MCF 10A (cell line): ENCODE results near the gene ZNF362. TPM values are rescaled to one million over a fixed set of nuclear protein-coding genes. Genes with fewer than 3 reads are reported as not detected.

Source experiments
- BruUV-seq: library from RNA; stranded (reverse); fragments of 400-500 nt; replicated peaks from 2 replicates; lab custom pipeline; 2021; lab: Mats Ljungman, UMichigan
- CTCF ChIA-PET: fragments of 300-600 bp; sonication (Branson Sonifier 250); formaldehyde crosslinking; extraction: SDS; loops from one replicate; lab custom pipeline; 2021; ENCODE audit warnings: antibody characterized with exemption, inconsistent platforms; lab: Yijun Ruan, JAX
- POLR2A ChIA-PET: fragments of 300-600, 350-650 bp; sonication (Branson Sonifier 250); formaldehyde crosslinking; extraction: SDS; loops from one replicate; lab custom pipeline; 2020; ENCODE audit warnings: antibody characterized with exemption, inconsistent platforms; lab: Yijun Ruan, JAX
- DNase-seq: peaks from one replicate; pipeline ENCODE4 v3.0.0-alpha.2; 2018; ENCODE audit not compliant: unreplicated experiment
- H3K27ac Mint-ChIP-seq: one replicate; pipeline ENCODE4 v1.8.0; 2022; ENCODE audit warnings: mild to moderate bottlenecking, low read depth, mixed read lengths; ENCODE audit not compliant: unreplicated experiment
- H3K27me3 Mint-ChIP-seq: one replicate; pipeline ENCODE4 v1.8.0; 2022; ENCODE audit warnings: mixed read lengths; ENCODE audit not compliant: insufficient read depth, unreplicated experiment
- H3K36me3 Mint-ChIP-seq: one replicate; pipeline ENCODE4 v1.8.0; 2022; ENCODE audit warnings: mild to moderate bottlenecking, moderate library complexity, mixed read lengths; ENCODE audit not compliant: insufficient read depth, unreplicated experiment
- H3K4me1 Mint-ChIP-seq: one replicate; pipeline ENCODE4 v1.8.0; 2022; ENCODE audit warnings: mixed read lengths; ENCODE audit not compliant: insufficient read depth, unreplicated experiment
- H3K4me3 Mint-ChIP-seq: one replicate; pipeline ENCODE4 v1.8.0; 2022; ENCODE audit warnings: mild to moderate bottlenecking, moderate library complexity, mixed read lengths; ENCODE audit not compliant: unreplicated experiment
- H3K9me3 Mint-ChIP-seq: one replicate; pipeline ENCODE4 v1.8.0; 2022; ENCODE audit warnings: mixed read lengths; ENCODE audit not compliant: unreplicated experiment
- intact Hi-C: fragments of 100-400 bp; cut with micrococcal nuclease; formaldehyde crosslinking; loops from 2 replicates; pipeline ENCODE4 v1.14.1; 2022
- total RNA-seq: library from RNA; stranded (reverse); gene quantifications from 2 replicates; pipeline ENCODE4 v1.2.3, GENCODE V29; 2022
- TF ChIP-seq, protein P1 (sequence below): fragments of 200-600 bp; IDR thresholded peaks from one replicate; pipeline ENCODE4 v1.8.0; 2022; ENCODE audit warnings: antibody characterized with exemption, mild to moderate bottlenecking; ENCODE audit not compliant: unreplicated experiment

The ZNF362 gene
- total RNA-seq, 1 experiment from 2014 or later: 15.8 TPM

GRCh38 chr1:33244143-33244808 is 12.0 kb upstream of the ZNF362 start:
- no peak overlapping the region for H3K4me3 Mint-ChIP-seq
- peak; percentile 55 for DNase-seq
- TF ChIP-seq, protein P1, sequence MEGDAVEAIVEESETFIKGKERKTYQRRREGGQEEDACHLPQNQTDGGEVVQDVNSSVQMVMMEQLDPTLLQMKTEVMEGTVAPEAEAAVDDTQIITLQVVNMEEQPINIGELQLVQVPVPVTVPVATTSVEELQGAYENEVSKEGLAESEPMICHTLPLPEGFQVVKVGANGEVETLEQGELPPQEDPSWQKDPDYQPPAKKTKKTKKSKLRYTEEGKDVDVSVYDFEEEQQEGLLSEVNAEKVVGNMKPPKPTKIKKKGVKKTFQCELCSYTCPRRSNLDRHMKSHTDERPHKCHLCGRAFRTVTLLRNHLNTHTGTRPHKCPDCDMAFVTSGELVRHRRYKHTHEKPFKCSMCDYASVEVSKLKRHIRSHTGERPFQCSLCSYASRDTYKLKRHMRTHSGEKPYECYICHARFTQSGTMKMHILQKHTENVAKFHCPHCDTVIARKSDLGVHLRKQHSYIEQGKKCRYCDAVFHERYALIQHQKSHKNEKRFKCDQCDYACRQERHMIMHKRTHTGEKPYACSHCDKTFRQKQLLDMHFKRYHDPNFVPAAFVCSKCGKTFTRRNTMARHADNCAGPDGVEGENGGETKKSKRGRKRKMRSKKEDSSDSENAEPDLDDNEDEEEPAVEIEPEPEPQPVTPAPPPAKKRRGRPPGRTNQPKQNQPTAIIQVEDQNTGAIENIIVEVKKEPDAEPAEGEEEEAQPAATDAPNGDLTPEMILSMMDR: no peak
- BruUV-seq: no TSS peak
- intact Hi-C loops: no loop called here
- peaks cover 13% of the 10 kb centered on the region for H3K4me1 Mint-ChIP-seq
- H3K9me3 Mint-ChIP-seq: no peaks in the 10 kb centered on the region
- H3K36me3 Mint-ChIP-seq: no peaks in the 10 kb centered on the region
- POLR2A ChIA-PET: interaction anchor here (0.6 to 1.0 kb wide), 3 partner anchors 8 to 110 kb away, joined by 3 read pairs; no protein-coding TSS in a partner anchor
- H3K27me3 Mint-ChIP-seq: peaks cover 5% of the 10 kb centered on the region
- CTCF ChIA-PET: interaction anchor here (0.5 to 0.9 kb wide), 3 partner anchors 15 to 185 kb away, joined by 3 to 4 read pairs (median 3); no protein-coding TSS in a partner anchor
- peak overlapping the region; percentile 9 for H3K27ac Mint-ChIP-seq

DNA sequence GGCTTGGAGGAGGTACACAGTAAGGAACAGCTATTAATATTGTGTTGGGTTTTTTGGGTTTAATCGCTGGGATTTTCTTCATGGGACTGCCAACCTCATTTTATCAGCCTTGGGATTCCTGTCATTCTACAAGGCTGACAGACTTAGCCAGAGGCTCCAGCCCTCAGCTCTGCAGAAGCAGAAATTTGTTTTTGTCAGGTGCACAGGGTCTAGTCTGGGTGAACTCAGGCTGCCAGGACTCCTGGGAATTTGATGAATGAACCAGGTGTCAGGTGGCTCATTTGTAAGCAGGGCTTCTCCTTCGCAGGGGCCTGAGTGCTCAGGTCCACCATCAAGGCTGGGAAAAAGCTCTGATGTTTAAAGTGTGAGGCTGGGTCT is 11.5 kb upstream of the ZNF362 start:
- H3K27ac Mint-ChIP-seq: no peak overlapping the region
- no peaks in the 10 kb centered on the region for H3K9me3 Mint-ChIP-seq
- H3K27me3 Mint-ChIP-seq: peaks cover 8% of the 10 kb centered on the region
- H3K4me3 Mint-ChIP-seq: no peak overlapping the region
- ChIA-PET POLR2A (interaction anchor here (0.6 to 1.0 kb wide), 2 partner anchors 11 to 110 kb away, joined by 3 read pairs; no protein-coding TSS in a partner anchor), CTCF (interaction anchor here (0.9 kb wide), 1 partner anchor 16 kb away, joined by 3 read pairs; no protein-coding TSS in a partner anchor)
- H3K4me1 Mint-ChIP-seq: peaks cover 9% of the 10 kb centered on the region
- no peaks in the 10 kb centered on the region for H3K36me3 Mint-ChIP-seq
- no TSS peak for BruUV-seq
- TF ChIP-seq, protein P1: no peak
- intact Hi-C loops: no loop called here
- no peak for DNase-seq

DNA sequence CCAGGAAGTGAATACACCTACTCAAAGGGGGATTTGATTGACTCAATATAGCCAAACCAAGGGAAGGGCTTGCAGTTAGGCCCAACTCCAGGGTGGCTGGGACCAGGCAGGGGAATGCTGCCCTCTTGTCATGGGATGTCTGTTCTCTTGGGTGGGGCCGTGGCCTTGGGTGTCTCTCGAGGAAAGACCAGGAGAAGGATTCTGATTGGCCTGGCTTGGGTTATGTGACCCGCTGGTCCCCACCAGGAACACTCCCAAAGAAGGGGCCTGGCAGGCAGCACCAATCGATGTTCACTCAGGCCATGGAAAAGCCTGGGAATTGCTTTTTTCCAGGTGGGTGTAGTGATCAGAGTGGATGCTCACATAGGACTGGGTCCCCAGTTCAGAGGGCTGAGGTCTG is 10.1 kb upstream of the ZNF362 start:
- H3K27me3 Mint-ChIP-seq: peaks cover 19% of the 10 kb centered on the region
- intact Hi-C loops: no loop called here
- TF ChIP-seq, protein P1: no peak
- no peaks in the 10 kb centered on the region for H3K36me3 Mint-ChIP-seq
- H3K9me3 Mint-ChIP-seq: no peaks in the 10 kb centered on the region
- H3K4me3 Mint-ChIP-seq: no peak overlapping the region
- no peak for DNase-seq
- ChIA-PET CTCF (interaction anchor here (0.6 kb wide), 1 partner anchor 54 kb away, joined by 3 read pairs; no protein-coding TSS in a partner anchor), POLR2A (interaction anchor here (0.6 to 0.8 kb wide), 2 partner anchors 13 to 61 kb away, joined by 3 to 4 read pairs; no protein-coding TSS in a partner anchor)
- no peak overlapping the region for H3K27ac Mint-ChIP-seq
- peaks cover 9% of the 10 kb centered on the region for H3K4me1 Mint-ChIP-seq
- BruUV-seq: no TSS peak

- BruUV-seq: no TSS peak
- ChIA-PET POLR2A (interaction anchor here (2.0 kb wide), 1 partner anchor 26 kb away, joined by 7 read pairs; no protein-coding TSS in a partner anchor), CTCF (interaction anchor here (1.2 to 1.3 kb wide), 2 partner anchors 48 to 121 kb away, joined by 3 read pairs; no protein-coding TSS in a partner anchor)
- Mint-ChIP-seq H3K27ac (no peak overlapping the region), H3K4me3 (no peak overlapping the region), H3K36me3 (no peaks in the 10 kb centered on the region), H3K27me3 (peaks cover 20% of the 10 kb centered on the region), H3K4me1 (peaks cover 9% of the 10 kb centered on the region), H3K9me3 (no peaks in the 10 kb centered on the region)
- DNase-seq: no peak
- TF ChIP-seq, protein P1: no peak
- intact Hi-C loops: no loop called here
These were observed 8.7 kb upstream of the ZNF362 start for GRCh38 chr1:33247545-33247944.
